Camera-type eye (tissue), 1 donor: ENCODE data around the gene OR2A2. TPM values are rescaled to one million over a fixed set of nuclear protein-coding genes. Genes with fewer than 3 reads are reported as not detected.

Experiments used
- total RNA-seq: library from RNA; depleted of rRNA; stranded (reverse); fragments of >200 nt; gene quantifications from one replicate; pipeline ENCODE4 v1.2.3, GENCODE V29; 2014

OR2A2 gene
- total RNA-seq: not detected

GRCh38 chr7:144109283-144109682, at the start of gene OR2A2:
TSS of gene OR2A2 (plus strand) at chr7:144109583. CDS start at chr7:144109583, 0 bp downstream.

GRCh38 chr7:144069511-144069910, 39.9 kb upstream of the OR2A2 start, which contains the start of gene OR2A25:
TSS of gene OR2A25 (plus strand) at chr7:144069811. CDS start at chr7:144074220, 4,409 bp downstream.

GRCh38 chr7:144085978-144086377, 23.4 kb upstream of the OR2A2 start, which contains the start of gene OR2A12:
TSS of gene OR2A12 (plus strand) at chr7:144086278. CDS start at chr7:144095108, 8,830 bp downstream.

GRCh38 chr7:144122876-144123275, 13.5 kb downstream of the OR2A2 start, which contains the start of gene OR2A14:
TSS of gene OR2A14 (plus strand) at chr7:144123176. CDS start at chr7:144129113, 5,937 bp downstream.

Other genes with a start within 250 kb of the OR2A2 start
- 182 TPM for gene TCAF1, start 207.4 kb upstream of the OR2A2 start, total RNA-seq
- not detected for gene OR2F2, start 174.3 kb upstream of the OR2A2 start, total RNA-seq
- not detected for gene OR2F1, start 154.7 kb upstream of the OR2A2 start, total RNA-seq
- gene OR6B1, start 109.3 kb upstream of the OR2A2 start, total RNA-seq: not detected
- not detected for gene OR2A5, start 60.6 kb upstream of the OR2A2 start, total RNA-seq
- not detected for gene OR2A25, start 39.8 kb upstream of the OR2A2 start, total RNA-seq
- gene OR2A12, start 23.3 kb upstream of the OR2A2 start, total RNA-seq: not detected
- gene OR2A14, start 13.6 kb downstream of the OR2A2 start, total RNA-seq: not detected
- gene CTAGE4, start 73.9 kb downstream of the OR2A2 start, total RNA-seq: 2.7 TPM
- 6.2 TPM for gene ARHGEF35, start 86.2 kb downstream of the OR2A2 start, total RNA-seq
- 0.16 TPM for gene OR2A42, start 130.0 kb downstream of the OR2A2 start, total RNA-seq
- 5.7 TPM for gene OR2A7, start 155.2 kb downstream of the OR2A2 start, total RNA-seq
- 1.0 TPM for gene CTAGE8, start 159.7 kb downstream of the OR2A2 start, total RNA-seq
- gene OR2A1, start 202.8 kb downstream of the OR2A2 start, total RNA-seq: 0.44 TPM
- gene ARHGEF5, start 245.8 kb downstream of the OR2A2 start, total RNA-seq: 6.9 TPM